Suppressor macrophage treated with lipopolysaccharide for 4 hours (primary cell): ENCODE measurements around the gene EFNA5.
"Not testable (repeated sequence)": the region's sequence is repeated elsewhere in the genome, so short reads cannot be mapped to it uniquely, and the experiment has no call there.

Experiments
- DNase-seq: peaks from one replicate; pipeline ENCODE4 v3.0.0-alpha.2; 2020

EFNA5 gene

GRCh38 chr5:107474716-107475489 lies 195.8 kb downstream of the EFNA5 start:
- DNase-seq, result peak; percentile 39

DNA sequence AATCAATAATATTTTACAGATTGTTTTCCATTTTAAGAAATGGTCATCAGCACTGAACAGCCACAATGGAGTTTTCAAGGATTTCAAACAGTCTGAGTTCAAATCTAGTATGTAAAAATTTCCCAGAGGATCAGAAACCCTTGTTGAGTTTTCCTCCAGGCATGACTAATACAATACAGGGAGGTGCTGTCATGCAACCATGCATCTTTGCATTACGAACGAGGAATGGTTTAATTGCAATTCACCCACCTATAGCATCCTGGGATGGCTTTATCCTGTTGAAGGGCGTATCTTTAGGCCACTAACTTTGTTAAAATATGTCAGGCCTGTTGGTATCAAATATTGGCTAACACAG lies 196.4 kb downstream of the EFNA5 start:
- no peak for DNase-seq

- DNase-seq, result no peak
Observed at GRCh38 chr5:107472620-107473064, 198.1 kb downstream of the EFNA5 start.

DNA sequence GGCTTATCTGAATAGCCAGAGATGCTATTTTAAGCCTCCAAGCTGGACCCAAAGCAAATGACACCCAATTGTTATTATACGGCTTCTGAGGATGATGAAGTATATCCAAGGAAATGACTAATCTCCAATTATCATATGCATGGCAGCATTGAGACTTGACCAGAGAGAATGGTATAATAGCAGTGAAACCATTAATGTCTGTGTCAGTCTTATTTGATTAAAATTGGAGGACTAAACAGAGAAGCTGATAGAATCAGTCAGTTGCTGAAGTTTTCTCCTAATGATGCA lies 200.5 kb downstream of the EFNA5 start:
- no peak for DNase-seq

GRCh38 chr5:107469485-107470294 lies 201.0 kb downstream of the EFNA5 start:
- DNase-seq, result peak; percentile 42

GRCh38 chr5:107469064-107469463 lies 201.7 kb downstream of the EFNA5 start:
- DNase-seq, result no peak

DNA sequence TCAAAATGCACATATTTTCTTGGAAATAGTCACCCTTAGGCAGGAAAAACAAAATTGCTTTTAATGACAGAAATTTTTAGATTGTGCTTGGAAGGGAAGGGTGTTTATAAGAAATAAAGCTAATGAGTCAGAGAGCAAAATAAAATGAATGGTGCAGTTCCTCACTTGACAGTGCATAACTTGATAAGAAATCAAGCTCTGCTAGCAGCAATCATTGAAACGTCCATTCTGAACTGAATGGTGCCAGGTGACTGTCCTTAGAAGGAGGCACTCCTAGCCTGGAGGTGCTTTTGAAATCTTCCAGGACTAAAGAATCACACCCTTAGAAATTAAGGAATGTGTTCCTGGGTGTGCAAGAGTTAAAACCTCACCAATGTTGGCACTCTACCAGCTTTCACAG lies 202.5 kb downstream of the EFNA5 start:
- DNase-seq, result no peak

GRCh38 chr5:107467137-107467932 lies 203.4 kb downstream of the EFNA5 start:
- no peak for DNase-seq

GRCh38 chr5:107466233-107466769 lies 204.4 kb downstream of the EFNA5 start:
- DNase-seq, result no peak

- DNase-seq, result no peak
Observed at GRCh38 chr5:107464876-107465275, 205.9 kb downstream of the EFNA5 start.

- DNase-seq, result no peak
Observed at GRCh38 chr5:107464416-107464815, 206.3 kb downstream of the EFNA5 start.

- DNase-seq, result no peak
Observed at GRCh38 chr5:107463731-107464130, 207.0 kb downstream of the EFNA5 start.

DNA sequence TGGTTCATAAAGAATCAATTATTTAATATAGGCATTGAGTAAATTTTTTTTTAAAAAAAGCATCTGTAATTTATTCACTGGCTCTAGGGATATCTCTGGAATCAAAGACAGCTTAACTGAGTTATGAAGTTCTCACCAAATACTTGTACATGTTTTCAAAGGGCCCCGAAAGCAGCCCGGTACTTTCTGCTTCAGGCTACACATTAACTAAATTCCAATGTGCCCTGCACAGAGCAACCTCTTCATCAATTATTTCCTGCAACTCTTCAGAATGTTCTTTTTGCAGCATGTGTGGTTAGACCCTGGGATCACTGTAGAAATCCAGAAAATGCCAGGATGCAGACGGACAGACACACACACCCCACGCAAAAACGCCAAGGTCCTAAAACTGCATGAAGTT lies 209.0 kb downstream of the EFNA5 start:
- no peak for DNase-seq

DNA sequence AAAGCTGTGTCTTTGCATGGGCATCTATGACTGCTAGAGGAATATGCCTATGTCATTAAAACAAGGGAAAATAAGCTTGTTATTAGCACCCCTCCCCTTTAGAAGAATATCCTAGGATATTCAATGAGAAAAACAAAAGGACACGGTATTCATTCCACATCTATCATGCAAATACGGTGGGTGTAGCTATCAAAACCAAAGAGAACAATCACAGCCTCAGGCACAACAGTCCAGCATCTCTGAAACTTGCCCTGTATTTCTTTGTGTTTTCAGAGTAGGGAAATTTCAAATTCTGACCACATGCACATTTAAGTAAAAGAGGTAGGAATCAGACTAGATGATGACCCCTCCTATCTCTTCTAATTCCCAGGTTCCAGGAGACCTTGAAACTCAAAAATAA lies 209.9 kb downstream of the EFNA5 start:
- no peak for DNase-seq

DNA sequence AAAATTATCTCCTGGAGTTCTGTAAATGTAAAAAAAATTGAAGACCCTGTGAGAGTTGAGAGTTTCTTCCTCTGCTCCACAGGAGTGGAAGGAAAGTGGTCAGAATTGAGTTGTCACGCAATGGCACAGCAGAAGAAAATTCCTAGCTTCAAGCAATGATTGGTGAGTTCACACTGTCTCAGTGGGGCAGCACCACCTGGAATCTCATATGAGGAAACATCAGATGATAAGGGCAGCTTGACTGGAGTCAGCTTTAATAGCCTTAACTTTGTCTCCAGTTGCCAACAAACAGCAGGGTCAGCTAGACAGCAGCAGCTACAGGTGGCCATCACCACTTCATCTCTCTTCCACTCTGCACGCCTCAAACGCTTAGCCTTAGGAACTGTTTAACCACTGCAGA lies 211.1 kb downstream of the EFNA5 start:
- DNase-seq, result no peak

DNA sequence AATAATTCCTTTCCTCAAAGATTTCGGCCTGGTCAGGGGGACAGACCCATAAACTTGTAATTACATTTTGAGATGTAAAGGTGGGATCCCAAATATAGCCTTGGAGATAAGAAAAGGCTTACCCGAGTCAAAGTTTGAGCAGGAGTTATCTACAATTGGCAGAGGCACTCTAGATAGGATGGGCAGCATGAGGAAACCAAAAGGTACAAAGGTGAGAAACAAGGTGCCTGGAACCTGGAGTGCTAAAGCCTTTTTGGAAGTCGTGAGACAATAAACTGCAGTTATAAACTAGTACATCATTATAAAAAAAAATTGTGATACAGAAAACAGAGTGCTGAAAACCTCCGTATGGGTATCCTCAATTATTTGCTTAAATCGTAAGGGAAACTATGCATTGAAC lies 212.4 kb downstream of the EFNA5 start:
- no peak for DNase-seq

DNA sequence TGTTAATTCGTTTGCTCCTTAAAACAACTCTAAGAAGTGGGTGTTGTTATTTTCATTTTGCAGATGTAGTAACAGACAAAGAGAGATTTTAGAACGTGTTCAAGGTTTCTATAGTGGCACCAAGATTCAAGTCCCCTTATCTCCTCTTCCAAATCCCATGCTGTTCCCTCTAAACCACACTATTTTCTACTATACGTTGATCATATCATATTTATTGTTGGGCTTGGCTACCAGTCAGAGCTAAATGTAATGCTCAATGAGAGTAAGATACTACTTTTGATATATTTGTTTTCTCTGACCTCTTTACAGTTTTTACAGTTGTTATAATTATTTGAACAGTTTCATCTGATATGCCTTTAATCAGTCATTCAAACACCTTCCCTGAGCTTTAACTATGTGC lies 212.9 kb downstream of the EFNA5 start:
- DNase-seq, result no peak

DNA sequence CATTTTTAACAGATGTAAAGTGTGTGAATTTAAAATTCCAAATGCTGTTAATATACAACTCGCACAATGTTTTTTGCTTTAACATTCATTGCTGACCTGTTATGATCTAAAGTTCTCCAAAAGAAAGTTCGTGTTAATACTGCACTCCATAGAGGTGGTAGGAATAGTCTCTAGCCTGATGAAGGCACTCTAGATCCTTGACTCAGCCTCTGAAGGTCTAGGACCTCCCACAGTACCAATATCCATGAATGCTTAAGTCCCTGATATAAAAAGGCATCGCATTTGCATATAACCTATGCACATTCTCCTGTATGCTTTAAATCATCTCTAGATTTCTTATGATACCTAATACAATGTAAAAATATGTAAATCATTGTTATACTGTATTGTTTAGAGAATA lies 213.6 kb downstream of the EFNA5 start:
- no peak for DNase-seq

DNA sequence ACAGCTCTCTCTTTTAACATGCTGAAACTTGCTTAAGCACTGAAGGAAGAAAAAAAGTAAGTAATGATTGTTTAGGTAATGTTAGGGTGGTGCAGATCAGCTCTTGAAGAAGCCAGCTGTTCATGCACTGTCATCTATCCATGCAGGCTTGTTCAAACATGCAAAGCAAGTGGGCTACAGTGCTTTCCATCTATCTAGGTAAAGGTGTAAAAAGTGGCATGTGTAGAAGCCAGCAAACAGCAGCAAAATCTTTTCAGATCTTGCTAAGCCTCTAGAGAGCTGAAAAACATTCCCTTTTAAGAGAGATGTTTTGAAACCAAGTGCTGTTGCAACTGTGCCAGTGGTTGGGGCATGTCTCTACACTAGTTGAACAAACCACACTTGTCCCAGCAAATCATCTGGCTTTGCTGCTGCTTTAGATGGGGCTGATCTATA lies 214.4 kb downstream of the EFNA5 start:
- DNase-seq, result no peak

GRCh38 chr5:107455111-107455544 lies 215.6 kb downstream of the EFNA5 start:
- no peak for DNase-seq

- not testable (repeated sequence) for DNase-seq
Observed at GRCh38 chr5:107451827-107452226, 218.9 kb downstream of the EFNA5 start.

DNA sequence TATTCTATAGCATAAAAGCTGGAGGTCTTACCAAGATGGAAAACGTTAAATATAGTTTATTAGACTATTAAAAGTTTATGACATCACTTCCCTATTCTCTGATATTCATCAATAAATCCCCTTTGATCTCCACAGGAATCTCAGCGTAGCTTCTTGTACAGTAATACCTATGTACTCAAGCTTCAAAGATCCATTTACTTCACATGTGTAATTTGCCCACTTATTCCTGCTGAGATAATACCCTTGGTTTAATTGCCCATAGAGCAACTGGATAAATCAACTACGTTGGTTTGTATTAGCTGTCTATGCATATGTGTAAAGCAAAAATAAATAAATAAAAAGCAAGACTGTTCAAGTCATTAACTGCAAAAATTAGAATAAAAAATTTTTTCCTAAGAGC lies 219.7 kb downstream of the EFNA5 start:
- DNase-seq, result no peak

- peak; percentile 2 for DNase-seq
Observed at GRCh38 chr5:107450531-107450930, 220.2 kb downstream of the EFNA5 start.
